HG03280 (cell line): ENCODE measurements around the gene ARHGAP44.

ENCODE experiments used
- ATAC-seq: cut with Tn5 transposase; IDR thresholded peaks from one replicate; pipeline ENCODE4 v1.9.1; 2021; ENCODE audit warnings: mild to moderate bottlenecking, moderate library complexity; ENCODE audit not compliant: unreplicated experiment

The ARHGAP44 gene, protein sequence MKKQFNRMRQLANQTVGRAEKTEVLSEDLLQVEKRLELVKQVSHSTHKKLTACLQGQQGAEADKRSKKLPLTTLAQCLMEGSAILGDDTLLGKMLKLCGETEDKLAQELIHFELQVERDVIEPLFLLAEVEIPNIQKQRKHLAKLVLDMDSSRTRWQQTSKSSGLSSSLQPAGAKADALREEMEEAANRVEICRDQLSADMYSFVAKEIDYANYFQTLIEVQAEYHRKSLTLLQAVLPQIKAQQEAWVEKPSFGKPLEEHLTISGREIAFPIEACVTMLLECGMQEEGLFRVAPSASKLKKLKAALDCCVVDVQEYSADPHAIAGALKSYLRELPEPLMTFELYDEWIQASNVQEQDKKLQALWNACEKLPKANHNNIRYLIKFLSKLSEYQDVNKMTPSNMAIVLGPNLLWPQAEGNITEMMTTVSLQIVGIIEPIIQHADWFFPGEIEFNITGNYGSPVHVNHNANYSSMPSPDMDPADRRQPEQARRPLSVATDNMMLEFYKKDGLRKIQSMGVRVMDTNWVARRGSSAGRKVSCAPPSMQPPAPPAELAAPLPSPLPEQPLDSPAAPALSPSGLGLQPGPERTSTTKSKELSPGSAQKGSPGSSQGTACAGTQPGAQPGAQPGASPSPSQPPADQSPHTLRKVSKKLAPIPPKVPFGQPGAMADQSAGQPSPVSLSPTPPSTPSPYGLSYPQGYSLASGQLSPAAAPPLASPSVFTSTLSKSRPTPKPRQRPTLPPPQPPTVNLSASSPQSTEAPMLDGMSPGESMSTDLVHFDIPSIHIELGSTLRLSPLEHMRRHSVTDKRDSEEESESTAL

GRCh38 chr17:12789481-12790248 lies at the start of gene ARHGAP44:
TSS of gene ARHGAP44 (plus strand) at chr17:12789498. CDS start at chr17:12789839, 341 bp downstream.
- ATAC-seq = peak; percentile 75

GRCh38 chr17:12739500-12739899 lies 49.8 kb upstream of the ARHGAP44 start:
- ATAC-seq = no peak

DNA sequence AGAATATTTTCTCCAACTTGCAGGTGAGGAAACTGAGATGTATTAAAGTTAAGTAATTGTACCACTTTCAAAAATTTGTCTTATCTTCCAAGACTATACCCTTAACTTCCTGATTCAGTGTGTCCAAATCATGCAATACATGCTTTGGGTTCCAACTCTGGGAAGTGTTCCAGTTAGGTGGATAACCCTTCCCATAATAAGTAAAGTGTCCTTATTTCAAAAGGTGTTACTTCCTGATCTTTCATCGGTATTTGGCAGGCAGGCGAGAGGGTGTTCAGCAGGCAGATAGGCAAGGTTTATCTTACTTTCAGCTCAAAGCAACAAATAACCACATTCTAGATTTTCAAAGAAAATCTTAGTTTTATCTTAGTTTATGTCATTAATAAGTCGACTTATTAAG lies 46.3 kb upstream of the ARHGAP44 start:
- no peak for ATAC-seq

DNA sequence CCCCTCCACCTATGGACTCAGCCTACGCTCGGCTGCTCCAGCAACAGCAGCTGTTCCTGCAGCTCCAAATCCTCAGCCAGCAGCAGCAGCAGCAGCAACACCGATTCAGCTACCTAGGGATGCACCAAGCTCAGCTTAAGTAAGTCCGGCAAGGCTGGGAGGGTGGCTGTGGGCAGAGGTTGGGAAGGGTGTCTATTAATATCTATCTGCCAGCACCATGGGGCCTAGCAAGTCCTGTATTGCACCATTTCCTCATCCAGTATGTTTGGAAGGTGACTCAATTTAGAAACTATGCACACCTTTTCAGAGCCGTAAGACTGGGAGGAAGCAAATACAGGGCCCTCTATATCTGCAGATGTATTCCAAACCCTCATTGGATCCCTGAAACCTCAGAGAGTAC lies 45.0 kb upstream of the ARHGAP44 start:
- ATAC-seq = no peak

- no peak for ATAC-seq
These were observed 44.5 kb upstream of the ARHGAP44 start for GRCh38 chr17:12744786-12745185.

- no peak for ATAC-seq
These were observed 43.8 kb upstream of the ARHGAP44 start for GRCh38 chr17:12745486-12745885.

DNA sequence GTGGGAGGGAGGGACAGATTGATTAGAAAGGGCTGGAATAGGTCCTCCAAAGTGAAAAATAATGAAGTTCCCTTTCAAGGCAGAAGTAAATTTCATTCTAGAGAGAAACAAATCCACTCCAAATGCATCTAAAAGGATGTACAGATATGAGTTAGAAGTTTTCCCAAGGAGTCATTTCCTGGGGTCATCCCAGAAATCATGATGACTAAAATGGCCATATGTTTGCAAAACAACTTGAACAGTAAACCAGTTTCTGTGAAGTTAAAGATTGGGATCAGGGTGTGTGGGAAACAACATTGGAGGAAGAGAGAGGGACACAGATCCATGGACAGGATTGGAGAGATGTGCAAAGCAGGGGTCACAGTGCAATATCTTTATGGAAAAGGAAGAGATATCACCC lies 32.5 kb upstream of the ARHGAP44 start:
- ATAC-seq = no peak

DNA sequence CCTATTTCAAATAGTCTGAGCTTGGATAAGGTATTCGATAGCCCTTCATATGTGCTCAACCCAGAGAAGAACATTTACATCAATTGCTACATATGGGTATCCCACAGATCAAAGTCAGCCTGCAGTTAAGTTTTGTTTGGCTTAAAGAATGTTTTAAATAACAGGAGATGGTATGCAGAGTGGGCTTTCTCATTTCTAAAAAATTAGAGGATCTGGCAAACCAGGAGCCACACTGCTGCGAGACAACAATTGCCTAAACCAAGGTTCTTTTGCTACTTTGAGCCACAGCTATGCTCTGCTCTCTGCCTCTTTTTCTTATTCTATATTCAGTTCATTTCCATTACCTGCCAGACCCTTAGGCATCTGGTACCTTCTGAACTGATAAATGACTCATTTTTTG lies 30.2 kb upstream of the ARHGAP44 start:
- no peak for ATAC-seq

DNA sequence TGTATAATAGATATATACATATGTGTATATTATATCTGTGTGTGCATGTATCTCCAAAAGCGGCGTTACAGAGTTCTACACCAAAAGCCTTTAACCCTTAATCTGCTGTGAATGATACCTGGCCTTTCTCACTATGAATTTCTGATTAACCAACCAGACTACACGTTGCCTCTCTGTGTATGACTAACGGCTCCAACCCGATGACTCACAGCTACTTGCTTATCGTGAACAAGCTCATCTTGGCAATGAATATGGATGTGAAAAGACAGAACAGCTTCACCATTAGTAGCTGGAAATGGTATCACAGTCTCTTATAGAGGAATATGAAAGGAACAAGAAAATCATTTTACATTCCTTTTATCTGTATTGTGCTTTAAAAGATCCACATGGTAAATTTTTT lies 23.8 kb upstream of the ARHGAP44 start:
- no peak for ATAC-seq

- no peak for ATAC-seq
These were observed 21.0 kb upstream of the ARHGAP44 start for GRCh38 chr17:12768255-12768654.

DNA sequence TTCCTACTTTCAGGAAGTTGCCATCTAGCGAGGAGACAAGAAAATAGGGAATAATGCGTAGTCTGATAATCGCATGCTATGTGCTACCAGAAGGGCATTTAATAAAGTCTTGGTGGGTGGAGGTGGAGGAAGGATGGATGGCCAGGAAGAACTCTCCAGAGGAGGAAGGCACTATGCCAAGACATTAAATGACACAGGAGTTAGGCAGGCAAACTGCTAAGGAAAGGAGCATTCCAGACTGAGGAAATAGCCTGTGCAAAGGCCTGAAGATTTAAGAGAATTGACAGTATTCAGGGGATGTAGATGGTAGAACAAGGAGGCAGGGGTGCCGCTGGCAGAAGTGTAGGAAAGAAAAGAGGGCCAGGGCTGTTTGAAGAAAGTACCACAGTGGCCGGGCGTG lies 19.3 kb upstream of the ARHGAP44 start:
- no peak for ATAC-seq

DNA sequence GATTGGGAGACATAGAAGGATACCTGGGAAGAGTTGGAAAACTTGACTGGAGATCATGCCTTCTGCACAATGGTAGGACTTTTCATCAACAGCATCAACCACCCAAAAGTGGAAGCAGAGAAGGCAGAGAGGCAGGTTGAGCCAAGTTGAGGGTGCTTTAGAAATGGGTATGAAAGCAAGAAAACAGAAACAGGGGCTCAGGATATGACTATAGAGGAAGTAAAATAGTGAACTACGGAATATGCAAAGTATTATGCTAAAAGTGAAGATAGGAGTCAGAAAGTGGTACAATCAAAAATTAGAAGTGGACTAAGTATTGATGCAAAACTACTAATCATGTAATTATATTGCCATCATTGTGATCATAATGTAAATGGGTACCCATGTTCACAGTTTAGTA lies 16.1 kb upstream of the ARHGAP44 start:
- no peak for ATAC-seq

DNA sequence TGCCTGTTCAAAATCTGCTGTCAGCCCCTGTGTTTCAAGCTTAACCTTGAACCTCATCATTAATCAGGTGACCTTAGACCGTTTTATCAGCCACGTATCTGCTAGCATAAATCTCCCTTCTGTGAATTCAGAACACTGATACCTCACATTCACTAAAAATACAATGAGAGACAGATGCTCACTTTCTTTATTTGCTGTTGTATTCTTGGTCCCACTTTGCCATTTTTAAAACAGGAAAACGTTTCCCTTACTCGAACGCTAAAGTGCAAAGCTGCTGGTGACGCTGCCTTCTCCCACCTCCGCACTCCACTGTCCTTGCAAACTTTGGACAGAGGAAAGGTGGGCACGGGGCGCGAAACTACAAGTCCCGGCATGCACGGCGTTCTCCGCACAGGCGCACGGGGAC lies 220 bp upstream of the ARHGAP44 start:
- peak; percentile 79 for ATAC-seq

GRCh38 chr17:12790249-12791106 lies 1.2 kb downstream of the ARHGAP44 start:
- no peak for ATAC-seq

- ATAC-seq = no peak
These were observed 5.7 kb downstream of the ARHGAP44 start for GRCh38 chr17:12794919-12795532.

DNA sequence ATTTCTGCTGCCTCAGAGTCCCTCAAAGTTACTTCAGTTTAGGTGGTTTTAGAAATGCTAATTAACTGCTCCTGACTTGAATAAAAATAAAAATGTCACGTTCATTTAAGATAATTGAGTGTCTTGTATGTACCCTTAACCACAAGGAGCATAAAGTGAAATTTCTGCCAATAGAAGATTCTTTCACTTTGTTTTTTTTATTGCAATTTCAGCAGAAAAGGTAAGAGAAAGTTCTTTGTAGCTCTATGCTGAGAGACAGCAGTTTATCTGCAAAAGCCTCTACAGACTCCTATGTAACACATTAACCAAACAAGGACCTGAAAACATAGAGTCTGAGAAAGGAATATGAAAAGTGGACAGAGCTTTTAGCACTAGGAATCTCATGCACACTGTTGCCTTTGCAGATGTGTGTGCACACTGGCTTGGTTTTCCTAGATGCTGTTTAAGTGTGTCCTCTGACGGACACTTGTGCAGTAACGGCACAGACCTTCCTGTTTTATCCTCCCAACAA lies 11.6 kb downstream of the ARHGAP44 start:
- ATAC-seq = no peak

DNA sequence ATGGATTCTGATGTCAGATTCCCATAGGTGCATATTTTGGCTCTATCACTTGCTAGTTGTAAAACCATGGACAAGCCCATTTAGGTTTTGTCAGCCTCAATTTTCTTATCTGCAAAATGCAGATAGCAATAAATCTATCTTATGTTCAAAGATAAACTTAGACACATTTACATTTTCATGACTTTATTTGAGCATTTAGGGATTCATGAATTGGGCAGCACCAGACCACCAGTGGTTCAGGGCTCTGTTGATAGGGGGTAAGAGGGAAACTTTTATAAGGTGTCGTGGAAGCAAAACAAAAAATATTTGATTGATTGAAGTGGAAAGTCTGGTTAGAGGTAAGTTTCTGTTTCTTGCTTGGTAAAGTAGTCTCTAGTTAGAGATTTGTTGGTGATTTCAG lies 17.3 kb downstream of the ARHGAP44 start:
- no peak for ATAC-seq

GRCh38 chr17:12808723-12809122 lies 19.4 kb downstream of the ARHGAP44 start:
- ATAC-seq = no peak

- ATAC-seq = no peak
These were observed 23.6 kb downstream of the ARHGAP44 start for GRCh38 chr17:12812877-12813276.

DNA sequence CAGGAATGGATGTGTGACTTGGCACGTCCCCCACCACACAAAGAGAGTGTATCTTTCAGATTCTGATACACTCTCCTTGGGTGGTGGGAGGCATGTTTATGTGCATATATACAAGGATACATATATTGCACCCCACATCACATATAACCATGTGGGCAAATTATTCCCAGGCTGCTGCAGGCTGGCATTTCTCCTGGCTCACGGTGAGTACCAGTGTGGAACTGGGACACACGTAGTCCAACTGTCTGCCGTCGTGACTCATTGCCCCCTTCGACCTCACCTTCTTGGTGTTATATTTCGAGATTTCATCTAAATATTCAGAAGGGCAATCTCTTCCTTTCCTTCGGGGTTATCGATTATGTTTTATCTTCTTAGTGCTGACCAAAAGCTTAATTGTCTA lies 24.4 kb downstream of the ARHGAP44 start:
- ATAC-seq = no peak
